ENCODE results near the gene PRCP.

DNA sequence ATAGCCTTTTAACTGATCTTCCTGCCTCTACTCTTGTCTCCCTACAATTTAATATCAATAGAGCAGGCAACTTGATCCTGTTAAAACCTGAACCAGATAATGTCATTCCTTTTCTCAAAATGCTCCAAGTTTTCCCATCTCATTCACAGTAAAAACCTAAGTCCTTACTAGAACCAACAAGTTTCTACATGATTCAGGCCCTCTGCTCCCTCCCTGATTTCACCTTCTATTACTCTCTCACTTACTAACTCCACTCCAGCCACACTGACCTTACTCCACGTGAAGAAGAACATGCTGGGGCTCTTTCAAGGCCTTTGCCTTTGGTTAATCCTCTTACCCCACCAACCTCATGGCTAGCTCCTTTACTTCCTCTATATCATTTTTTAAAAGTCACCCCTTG is 71.1 kb downstream of the PRCP start:
- TF ChIP-seq POLR2A (IDR thresholded peaks at IDR 0.05; ENCODE audit: low read depth, low read length) (no peak), POLR2AphosphoS5 (IDR thresholded peaks at IDR 0.05; ENCODE audit: low read depth, low read length) (no peak)
